ENCODE data around the gene RASSF4.

DNA sequence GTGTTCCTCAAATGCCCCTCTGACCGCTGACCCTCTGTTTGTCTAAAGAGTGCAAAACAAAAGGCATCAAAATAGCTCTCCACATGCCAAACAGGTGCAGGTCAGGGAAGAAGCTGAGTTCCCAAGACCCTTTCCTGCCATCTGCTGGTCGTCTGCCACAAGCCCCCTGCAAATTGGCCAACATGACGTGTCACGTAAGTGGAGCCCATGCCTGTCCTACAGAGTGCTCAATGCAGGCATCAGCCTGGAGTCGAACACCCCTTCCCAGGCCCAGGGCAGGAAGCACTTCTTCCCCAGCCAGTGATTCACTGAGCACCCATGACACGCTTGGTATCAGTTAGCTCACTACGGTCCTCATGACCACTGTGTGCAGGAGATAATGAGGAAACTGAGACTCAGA is 34.4 kb upstream of the RASSF4 start:
- TF ChIP-seq, protein P1, sequence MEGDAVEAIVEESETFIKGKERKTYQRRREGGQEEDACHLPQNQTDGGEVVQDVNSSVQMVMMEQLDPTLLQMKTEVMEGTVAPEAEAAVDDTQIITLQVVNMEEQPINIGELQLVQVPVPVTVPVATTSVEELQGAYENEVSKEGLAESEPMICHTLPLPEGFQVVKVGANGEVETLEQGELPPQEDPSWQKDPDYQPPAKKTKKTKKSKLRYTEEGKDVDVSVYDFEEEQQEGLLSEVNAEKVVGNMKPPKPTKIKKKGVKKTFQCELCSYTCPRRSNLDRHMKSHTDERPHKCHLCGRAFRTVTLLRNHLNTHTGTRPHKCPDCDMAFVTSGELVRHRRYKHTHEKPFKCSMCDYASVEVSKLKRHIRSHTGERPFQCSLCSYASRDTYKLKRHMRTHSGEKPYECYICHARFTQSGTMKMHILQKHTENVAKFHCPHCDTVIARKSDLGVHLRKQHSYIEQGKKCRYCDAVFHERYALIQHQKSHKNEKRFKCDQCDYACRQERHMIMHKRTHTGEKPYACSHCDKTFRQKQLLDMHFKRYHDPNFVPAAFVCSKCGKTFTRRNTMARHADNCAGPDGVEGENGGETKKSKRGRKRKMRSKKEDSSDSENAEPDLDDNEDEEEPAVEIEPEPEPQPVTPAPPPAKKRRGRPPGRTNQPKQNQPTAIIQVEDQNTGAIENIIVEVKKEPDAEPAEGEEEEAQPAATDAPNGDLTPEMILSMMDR (optimal IDR thresholded peaks at IDR 0.05 in 1 of 3, IDR thresholded peaks at IDR 0.05 in 1 of 3, conservative IDR thresholded peaks at IDR 0.05 in 1 of 3; ENCODE audit: extremely low read depth in 1 of 3, insufficient read depth in 2 of 3, low read length in 3 of 3), result peak in 1 of 3 experiments; percentile 2
- no peak for TF ChIP-seq EZH2 (IDR thresholded peaks at IDR 0.05; ENCODE audit: low read length)
